Activated T-cell treated with anti-CD3 and anti-CD28 coated beads, Interleukin-2, amount 50 U/mL, for 24 hours (primary cell): ENCODE results near the gene KIF26A.
"Not testable (repeated sequence)": the region's sequence is repeated elsewhere in the genome, so short reads cannot be mapped to it uniquely, and the experiment has no call there.

ENCODE experiments used
- DNase-seq: peaks from one replicate; pipeline ENCODE4 v3.0.0-alpha.2; 2020
- H3K27ac Mint-ChIP-seq: 2 replicates; pipeline ENCODE4 v1.8.0; 2020; ENCODE audit warnings: mild to moderate bottlenecking, mixed read lengths
- H3K27me3 Mint-ChIP-seq: 2 replicates; pipeline ENCODE4 v1.8.0; 2020; ENCODE audit warnings: mixed read lengths
- H3K36me3 Mint-ChIP-seq: 2 replicates; pipeline ENCODE4 v1.8.0; 2020; ENCODE audit warnings: low read depth, mixed read lengths
- H3K4me1 Mint-ChIP-seq: 2 replicates; pipeline ENCODE4 v1.8.0; 2020; ENCODE audit warnings: low read depth, mixed read lengths
- H3K4me3 Mint-ChIP-seq: 2 replicates; pipeline ENCODE4 v1.8.0; 2020; ENCODE audit warnings: mild to moderate bottlenecking, moderate library complexity, mixed read lengths
- H3K9me3 Mint-ChIP-seq: 2 replicates; pipeline ENCODE4 v1.8.0; 2020; ENCODE audit warnings: mixed read lengths

Gene KIF26A

GRCh38 chr14:104206281-104206904 is 68.0 kb downstream of the KIF26A start:
- H3K4me1 Mint-ChIP-seq: no peaks in the 10 kb centered on the region
- DNase-seq: no peak

GRCh38 chr14:104207142-104208014 is 69.0 kb downstream of the KIF26A start:
- no peaks in the 10 kb centered on the region for H3K9me3 Mint-ChIP-seq
- no peak overlapping the region for H3K4me3 Mint-ChIP-seq
- peaks cover 7% of the 10 kb centered on the region for H3K27me3 Mint-ChIP-seq
- no peaks in the 10 kb centered on the region for H3K4me1 Mint-ChIP-seq
- H3K27ac Mint-ChIP-seq: no peak overlapping the region
- no peaks in the 10 kb centered on the region for H3K36me3 Mint-ChIP-seq
- DNase-seq: no peak

More at GRCh38 chr14:104206281-104206904, 68.0 kb downstream of the KIF26A start:
- Mint-ChIP-seq H3K27ac (no peak overlapping the region), H3K36me3 (no peaks in the 10 kb centered on the region), H3K9me3 (no peaks in the 10 kb centered on the region), H3K4me3 (no peak overlapping the region), H3K27me3 (no peaks in the 10 kb centered on the region)

- H3K27me3 Mint-ChIP-seq, DNase-seq, H3K9me3 Mint-ChIP-seq, H3K36me3 Mint-ChIP-seq, H3K4me3 Mint-ChIP-seq, H3K4me1 Mint-ChIP-seq, H3K27ac Mint-ChIP-seq: not testable (repeated sequence)
These were observed 69.6 kb downstream of the KIF26A start for GRCh38 chr14:104208015-104208295.

DNA sequence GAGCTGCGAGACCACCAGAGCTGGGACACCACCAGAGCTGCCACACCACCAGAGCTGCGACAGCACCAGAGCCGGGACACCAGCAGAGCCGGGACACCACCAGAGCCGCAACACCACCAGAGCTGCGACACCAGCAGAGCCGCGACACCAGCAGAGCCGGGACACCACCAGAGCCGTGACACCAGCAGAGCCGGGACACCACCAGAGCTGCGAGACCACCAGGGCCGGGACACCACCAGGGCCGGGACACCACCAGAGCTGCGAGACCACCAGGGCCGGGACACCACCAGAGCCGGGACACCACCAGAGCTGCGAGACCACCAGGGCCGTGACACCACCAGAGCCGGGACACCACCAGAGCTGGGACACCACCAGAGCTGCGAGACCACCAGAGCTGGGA is 69.9 kb downstream of the KIF26A start:
- not testable (repeated sequence) for H3K36me3 Mint-ChIP-seq, H3K27me3 Mint-ChIP-seq, DNase-seq, H3K4me1 Mint-ChIP-seq, H3K9me3 Mint-ChIP-seq, H3K27ac Mint-ChIP-seq, H3K4me3 Mint-ChIP-seq

DNA sequence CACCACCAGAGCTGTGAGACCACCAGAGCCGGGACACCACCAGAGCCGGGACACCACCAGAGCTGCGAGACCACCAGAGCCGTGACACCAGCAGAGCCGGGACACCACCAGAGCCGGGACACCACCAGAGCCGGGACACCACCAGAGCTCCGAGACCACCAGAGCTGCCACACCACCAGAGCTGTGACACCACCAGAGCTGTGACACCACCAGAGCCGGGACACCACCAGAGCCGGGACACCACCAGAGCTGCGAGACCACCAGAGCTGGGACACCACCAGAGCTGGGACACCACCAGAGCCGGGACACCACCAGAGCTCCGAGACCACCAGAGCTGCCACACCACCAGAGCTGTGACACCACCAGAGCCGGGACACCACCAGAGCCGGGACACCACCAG is 70.7 kb downstream of the KIF26A start:
- H3K27me3 Mint-ChIP-seq, H3K4me1 Mint-ChIP-seq, H3K36me3 Mint-ChIP-seq, H3K4me3 Mint-ChIP-seq, DNase-seq, H3K9me3 Mint-ChIP-seq, H3K27ac Mint-ChIP-seq: not testable (repeated sequence)

DNA sequence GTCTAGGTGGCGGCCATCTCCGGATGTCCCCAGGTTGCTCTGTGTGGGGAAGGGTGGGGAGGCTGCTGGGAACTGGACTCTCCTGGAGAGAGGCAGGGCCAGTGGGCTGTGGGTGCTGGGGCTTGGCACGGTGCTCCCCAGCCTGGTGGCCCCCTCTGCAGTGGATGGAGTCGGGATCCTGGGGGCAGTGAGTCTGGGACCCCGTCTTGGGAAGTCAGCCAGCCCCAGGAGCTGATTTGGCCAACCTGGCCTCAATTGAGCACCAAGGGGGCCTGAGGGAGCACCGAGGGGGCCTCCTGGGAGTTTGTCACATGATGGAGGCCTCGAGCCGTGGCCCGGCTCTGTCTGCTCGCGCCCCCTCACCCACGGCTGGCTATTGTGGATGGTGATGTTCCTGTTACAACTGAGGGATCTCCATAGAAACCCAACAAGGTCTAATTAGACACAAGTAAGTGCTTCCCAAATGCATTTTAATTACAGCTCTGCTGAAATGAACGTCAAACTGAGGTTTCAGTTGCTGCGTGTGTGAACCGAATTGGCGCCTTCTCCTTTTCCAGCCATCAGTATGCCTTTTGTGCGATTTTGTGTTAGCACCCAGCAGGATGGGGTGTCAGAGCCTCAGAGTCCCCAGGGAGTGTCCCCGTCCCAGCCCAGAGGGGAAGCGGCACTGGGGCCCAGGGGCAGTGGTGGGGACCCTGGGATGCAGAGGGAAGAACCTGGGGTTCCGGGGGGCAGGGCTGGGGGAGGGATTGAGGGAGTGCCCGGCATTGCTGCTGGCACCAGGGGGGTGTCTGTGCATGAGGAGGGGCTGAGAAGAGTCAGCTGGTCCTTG is 71.8 kb downstream of the KIF26A start:
- H3K4me3 Mint-ChIP-seq: no peak overlapping the region
- peaks cover 14% of the 10 kb centered on the region for H3K27me3 Mint-ChIP-seq
- DNase-seq: no peak
- no peaks in the 10 kb centered on the region for H3K9me3 Mint-ChIP-seq
- H3K4me1 Mint-ChIP-seq: no peaks in the 10 kb centered on the region
- H3K27ac Mint-ChIP-seq: no peak overlapping the region
- no peaks in the 10 kb centered on the region for H3K36me3 Mint-ChIP-seq

GRCh38 chr14:104210817-104211195 is 72.4 kb downstream of the KIF26A start:
- no peak overlapping the region for H3K4me3 Mint-ChIP-seq
- H3K27ac Mint-ChIP-seq: no peak overlapping the region
- H3K4me1 Mint-ChIP-seq: no peaks in the 10 kb centered on the region
- H3K36me3 Mint-ChIP-seq: no peaks in the 10 kb centered on the region
- DNase-seq: no peak
- no peaks in the 10 kb centered on the region for H3K9me3 Mint-ChIP-seq
- peaks cover 14% of the 10 kb centered on the region for H3K27me3 Mint-ChIP-seq

GRCh38 chr14:104211215-104211614 is 72.8 kb downstream of the KIF26A start:
- no peaks in the 10 kb centered on the region for H3K4me1 Mint-ChIP-seq

GRCh38 chr14:104211741-104212140 is 73.4 kb downstream of the KIF26A start:
- DNase-seq: no peak
- Mint-ChIP-seq H3K27ac (no peak overlapping the region), H3K27me3 (peaks cover 14% of the 10 kb centered on the region), H3K4me1 (no peaks in the 10 kb centered on the region), H3K4me3 (no peak overlapping the region), H3K36me3 (no peaks in the 10 kb centered on the region), H3K9me3 (no peaks in the 10 kb centered on the region)

More at GRCh38 chr14:104211215-104211614, 72.8 kb downstream of the KIF26A start:
- H3K9me3 Mint-ChIP-seq: no peaks in the 10 kb centered on the region
- H3K27me3 Mint-ChIP-seq: peaks cover 14% of the 10 kb centered on the region
- no peaks in the 10 kb centered on the region for H3K36me3 Mint-ChIP-seq
- no peak overlapping the region for H3K27ac Mint-ChIP-seq
- H3K4me3 Mint-ChIP-seq: no peak overlapping the region
- no peak for DNase-seq

DNA sequence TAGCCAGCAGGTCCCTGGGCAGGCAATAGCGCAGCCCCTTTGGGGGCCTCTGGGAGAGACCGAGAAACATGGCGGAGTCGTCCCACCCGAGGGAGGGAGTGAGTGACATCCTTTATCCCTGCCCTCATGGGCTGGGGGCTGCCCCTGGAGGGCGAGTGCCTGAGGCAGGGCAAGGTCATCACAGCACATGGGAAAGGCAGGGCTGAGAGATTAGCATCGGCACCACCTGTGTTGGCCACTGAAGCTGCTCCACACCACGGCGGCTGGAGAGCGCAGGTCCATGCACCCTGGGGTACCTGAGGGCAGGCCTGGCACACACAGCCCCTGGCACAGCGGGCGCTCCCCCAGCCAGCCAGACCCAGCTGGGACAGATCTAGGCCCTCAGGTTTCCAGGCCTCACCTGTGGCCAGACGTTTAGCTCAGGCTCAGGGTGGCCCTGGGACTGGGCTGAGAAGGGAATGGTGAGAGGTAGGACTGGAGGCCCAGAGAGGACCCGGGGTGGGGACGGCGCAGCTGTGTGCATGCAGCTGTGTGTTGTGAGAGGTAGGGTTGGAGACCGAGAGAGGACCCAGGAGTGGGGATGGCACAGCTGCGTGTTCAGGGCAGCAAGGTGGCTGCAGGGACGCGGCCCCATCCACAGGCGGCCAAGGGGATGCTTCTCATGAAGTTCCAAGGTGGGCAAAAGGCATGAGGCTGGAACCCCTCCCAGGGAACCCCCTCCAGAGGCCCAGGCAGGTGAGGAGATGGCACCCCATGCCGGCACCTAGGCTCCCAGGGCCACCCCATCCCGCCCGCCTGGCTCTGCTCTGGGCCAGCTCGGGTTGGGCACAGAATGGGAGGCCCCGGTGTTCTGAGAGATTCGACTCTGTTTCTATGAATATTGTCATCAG is 74.1 kb downstream of the KIF26A start:
- Mint-ChIP-seq H3K4me3 (no peak overlapping the region), H3K9me3 (no peaks in the 10 kb centered on the region), H3K36me3 (no peaks in the 10 kb centered on the region), H3K27me3 (peaks cover 14% of the 10 kb centered on the region), H3K4me1 (no peaks in the 10 kb centered on the region), H3K27ac (no peak overlapping the region)
- no peak for DNase-seq

- H3K9me3 Mint-ChIP-seq: no peaks in the 10 kb centered on the region
- no peak overlapping the region for H3K4me3 Mint-ChIP-seq
These were observed 75.1 kb downstream of the KIF26A start for GRCh38 chr14:104213301-104214034.

DNA sequence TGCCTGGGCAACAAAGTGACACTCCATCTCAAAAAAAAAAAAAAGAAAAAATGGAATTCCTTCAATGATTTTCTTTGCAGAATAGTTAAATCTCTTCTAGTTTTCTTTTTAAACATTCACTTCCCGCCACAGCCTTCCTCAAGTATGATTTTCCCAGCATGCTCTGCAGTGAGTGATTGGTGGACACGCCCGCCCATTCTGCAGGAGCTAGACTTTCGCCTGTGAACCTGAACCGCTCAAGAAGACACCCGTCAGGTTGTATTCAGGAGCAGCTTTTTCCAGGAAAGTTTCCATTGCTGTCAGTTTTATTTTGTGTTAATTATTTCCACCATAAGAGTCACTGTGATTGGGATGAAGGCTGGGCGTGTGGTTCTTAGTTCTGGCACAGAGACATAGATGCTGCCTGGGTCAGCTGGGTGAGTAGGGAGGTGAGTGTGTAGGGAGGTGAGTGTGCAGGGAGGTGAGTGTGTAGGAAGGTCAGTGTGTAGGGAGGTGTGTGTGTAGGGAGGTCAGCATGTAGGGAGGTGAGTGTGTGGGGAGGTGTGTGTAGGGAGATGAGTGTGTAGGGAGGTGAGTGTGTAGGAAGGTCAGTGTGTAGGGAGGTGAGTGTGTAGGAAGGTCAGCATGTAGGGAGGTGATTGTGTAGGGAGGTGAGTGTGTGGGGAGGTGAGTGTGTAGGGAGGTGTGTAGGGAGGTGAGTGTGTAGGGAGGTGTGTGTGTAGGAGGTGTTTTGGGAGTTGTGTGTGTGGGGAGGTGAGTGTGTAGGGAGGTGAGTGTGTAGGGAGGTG is 76.2 kb downstream of the KIF26A start:
- no peak overlapping the region for H3K4me3 Mint-ChIP-seq
- H3K9me3 Mint-ChIP-seq: no peaks in the 10 kb centered on the region
- H3K36me3 Mint-ChIP-seq: no peaks in the 10 kb centered on the region
- H3K27me3 Mint-ChIP-seq: peaks cover 17% of the 10 kb centered on the region
- no peak overlapping the region for H3K27ac Mint-ChIP-seq
- H3K4me1 Mint-ChIP-seq: no peaks in the 10 kb centered on the region
- DNase-seq: no peak

More at GRCh38 chr14:104213301-104214034, 75.1 kb downstream of the KIF26A start:
- DNase-seq: no peak
- Mint-ChIP-seq H3K4me1 (no peaks in the 10 kb centered on the region), H3K27me3 (peaks cover 14% of the 10 kb centered on the region), H3K27ac (no peak overlapping the region), H3K36me3 (no peaks in the 10 kb centered on the region)

- H3K9me3 Mint-ChIP-seq: no peaks in the 10 kb centered on the region
- H3K27ac Mint-ChIP-seq: no peak overlapping the region
- no peaks in the 10 kb centered on the region for H3K36me3 Mint-ChIP-seq
- no peak for DNase-seq
- no peaks in the 10 kb centered on the region for H3K4me1 Mint-ChIP-seq
- H3K4me3 Mint-ChIP-seq: no peak overlapping the region
- peaks cover 17% of the 10 kb centered on the region for H3K27me3 Mint-ChIP-seq
These were observed 77.4 kb downstream of the KIF26A start for GRCh38 chr14:104215706-104216334.
